GM21786 (cell line): Measurements from ENCODE around the gene PRR33.
"Not testable (repeated sequence)": the region's sequence is repeated elsewhere in the genome, so short reads cannot be mapped to it uniquely, and the experiment has no call there.

ENCODE experiments used
- ATAC-seq: cut with Tn5 transposase; IDR thresholded peaks from one replicate; pipeline ENCODE4 v1.9.1; 2021; ENCODE audit not compliant: unreplicated experiment

PRR33 gene

GRCh38 chr11:1890856-1891830, 552 bp downstream of the PRR33 start:
- ATAC-seq, result no peak

- ATAC-seq, result no peak
Measured at GRCh38 chr11:1889941-1890855, 1.5 kb downstream of the PRR33 start.

GRCh38 chr11:1889224-1889930, 2.3 kb downstream of the PRR33 start:
- ATAC-seq, result no peak

- no peak for ATAC-seq
Measured at GRCh38 chr11:1888811-1889210, 2.9 kb downstream of the PRR33 start.

GRCh38 chr11:1888347-1888753, 3.3 kb downstream of the PRR33 start:
- ATAC-seq, result no peak

GRCh38 chr11:1887451-1888346, 4.0 kb downstream of the PRR33 start:
- no peak for ATAC-seq

- not testable (repeated sequence) for ATAC-seq
Measured at GRCh38 chr11:1886551-1886950, 5.1 kb downstream of the PRR33 start.

GRCh38 chr11:1884303-1884700, 7.4 kb downstream of the PRR33 start:
- ATAC-seq, result no peak

GRCh38 chr11:1883346-1884302, 8.1 kb downstream of the PRR33 start:
- no peak for ATAC-seq

DNA sequence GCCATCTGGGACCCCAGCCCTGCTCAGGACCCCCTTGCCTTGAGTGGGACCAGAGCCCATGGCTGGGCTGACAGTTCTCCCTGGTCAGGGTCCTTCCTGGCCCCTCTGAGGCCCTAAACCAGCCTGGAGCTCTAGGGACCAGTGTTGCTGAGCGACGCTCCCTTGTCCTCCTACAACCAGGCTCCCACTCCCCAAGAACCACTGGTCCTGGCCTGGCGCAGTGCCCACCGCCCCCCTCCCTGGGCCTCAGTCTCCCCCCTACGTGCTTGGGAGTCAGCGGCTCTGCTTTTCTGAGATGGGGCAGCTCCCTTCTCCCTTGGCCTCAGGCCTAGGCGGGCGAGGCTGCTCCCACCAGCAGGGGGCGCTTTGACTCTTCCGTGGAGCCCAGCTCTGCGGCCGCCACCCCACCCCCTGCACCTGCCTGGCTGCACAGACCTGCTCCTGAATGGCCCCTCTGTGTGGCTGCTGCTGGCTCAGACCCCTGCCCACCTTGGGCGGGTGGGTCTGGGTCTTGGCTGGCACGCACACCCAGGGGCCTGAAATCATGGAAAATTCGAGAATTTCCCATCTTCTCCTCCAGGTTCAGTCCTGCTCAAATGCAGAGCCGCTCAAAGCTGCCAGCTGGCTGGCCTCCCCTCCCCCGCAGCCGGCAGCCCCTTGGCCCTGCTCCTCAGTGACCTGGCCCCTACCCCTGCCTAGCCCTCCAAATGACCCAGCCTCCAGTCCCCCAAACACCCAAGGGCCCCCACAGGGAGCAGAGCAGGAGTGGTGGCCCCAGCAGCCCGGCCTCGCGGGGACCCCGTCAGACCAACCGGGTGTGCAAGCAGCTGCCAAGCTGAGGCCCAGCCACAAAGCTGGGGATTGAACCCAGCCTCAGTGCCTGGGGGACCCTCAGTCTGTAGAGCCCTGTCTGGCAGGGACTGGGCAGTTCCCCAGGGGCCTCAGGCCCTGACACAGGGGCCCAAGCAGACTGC, 9.1 kb downstream of the PRR33 start:
- no peak for ATAC-seq

DNA sequence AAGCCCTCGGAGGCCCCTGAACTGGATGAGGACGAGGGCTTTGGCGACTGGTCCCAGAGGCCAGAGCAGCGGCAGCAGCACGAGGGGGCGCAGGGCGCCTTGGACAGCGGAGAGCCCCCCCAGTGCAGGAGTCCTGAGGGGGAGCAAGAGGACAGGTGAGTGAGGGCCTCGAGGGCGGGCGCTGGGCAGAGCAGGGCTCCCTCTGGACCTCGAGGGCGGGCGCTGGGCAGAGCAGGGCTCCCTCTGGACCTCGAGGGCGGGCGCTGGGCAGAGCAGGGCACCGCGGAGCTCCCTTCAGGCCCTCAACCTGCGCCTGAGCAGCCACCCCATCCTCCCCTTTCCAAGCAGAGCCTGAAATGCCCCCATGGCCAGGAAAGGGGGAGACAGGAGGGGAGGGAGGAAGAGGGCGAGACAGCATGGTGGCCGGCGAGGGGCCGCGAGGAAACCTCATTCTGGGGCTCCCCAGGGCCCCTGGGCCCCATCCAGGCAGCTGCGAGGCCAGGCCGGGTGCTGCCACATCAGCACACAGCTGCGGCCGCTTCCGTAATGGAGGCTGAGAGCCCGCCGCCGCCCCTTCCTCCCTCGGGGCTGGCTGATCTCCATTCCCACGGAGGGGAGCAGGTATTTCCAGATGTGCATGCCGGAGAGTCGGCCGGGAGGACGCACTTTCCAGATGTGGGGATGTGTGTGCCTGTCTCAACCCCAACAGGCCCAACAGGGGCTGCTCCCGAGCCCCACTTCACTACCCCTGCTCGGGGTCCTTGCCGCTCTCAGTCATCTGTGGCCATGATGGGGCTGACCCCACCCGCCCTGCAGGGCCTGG, 10.0 kb downstream of the PRR33 start:
- ATAC-seq, result no peak

DNA sequence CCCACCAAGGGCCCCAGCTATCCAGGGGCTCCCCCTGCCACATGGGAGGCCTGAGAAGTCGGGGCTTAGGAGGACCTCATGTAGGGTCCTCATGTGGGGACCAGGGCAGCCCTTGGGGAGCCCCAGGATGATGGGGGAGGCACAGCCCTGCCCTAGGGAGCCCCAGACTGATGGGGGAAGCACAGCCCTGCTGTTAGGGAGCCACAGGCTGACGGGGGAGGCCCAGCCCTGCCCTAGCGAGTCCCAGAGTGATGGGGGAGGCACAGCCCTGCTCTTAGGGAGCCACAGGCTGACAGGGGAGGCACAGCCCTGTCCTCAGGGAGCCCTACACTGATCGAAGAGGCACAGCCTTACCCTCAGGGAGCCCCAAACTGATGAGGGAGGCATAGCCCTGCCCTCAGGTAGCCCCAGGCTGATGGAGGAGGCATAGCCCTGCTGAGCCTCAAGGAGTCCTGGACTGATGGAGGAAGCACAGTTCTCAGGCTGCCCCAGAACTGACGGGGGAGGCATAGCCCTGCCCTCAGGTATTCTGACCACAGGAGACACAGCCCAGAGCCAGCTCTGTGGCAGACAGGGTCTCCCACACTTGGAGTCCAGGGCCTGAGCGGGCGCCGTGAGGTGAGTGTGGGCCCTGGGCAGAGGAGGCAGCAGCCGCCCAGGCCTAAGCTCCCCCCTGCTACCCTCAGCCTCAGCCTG, 10.8 kb downstream of the PRR33 start:
- no peak for ATAC-seq

DNA sequence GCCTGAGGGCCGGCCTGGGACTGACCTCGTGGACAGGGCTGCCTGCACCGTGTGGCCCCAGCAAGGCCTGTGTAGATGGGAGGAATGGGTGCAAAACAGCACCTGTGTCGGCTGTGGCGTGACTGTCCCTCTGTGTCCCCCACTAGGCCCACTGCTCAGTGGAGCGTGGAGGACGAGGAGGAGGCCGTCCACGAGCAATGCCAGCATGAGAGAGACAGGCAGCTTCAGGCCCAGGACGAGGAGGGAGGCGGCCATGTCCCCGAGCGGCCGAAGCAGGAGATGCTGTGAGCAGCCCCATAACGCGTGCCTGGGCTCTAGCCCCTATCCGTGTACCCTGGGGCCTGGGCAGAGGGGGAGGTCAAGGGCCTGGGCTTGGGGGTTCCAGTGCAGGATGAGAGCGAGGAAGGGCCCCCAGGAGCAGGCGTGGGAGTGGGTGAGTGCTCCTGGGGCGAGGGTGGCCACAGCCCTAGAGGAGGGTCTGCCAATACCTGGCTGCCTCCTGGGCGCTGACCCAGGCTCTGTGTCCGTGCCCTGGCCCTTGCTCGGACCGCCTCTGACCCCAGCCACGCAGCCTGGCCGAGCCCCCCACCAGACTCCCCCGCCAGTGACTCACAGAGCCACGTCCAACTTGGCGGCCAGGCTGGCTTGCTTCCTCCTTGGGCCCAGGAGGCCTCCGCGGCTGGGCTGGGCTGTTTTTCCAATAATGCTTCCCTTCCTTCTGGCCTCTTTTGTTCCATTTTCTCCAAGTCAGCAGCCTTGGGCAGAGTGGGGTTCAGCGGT, 11.6 kb downstream of the PRR33 start:
- no peak for ATAC-seq

GRCh38 chr11:1879342-1879940, 12.3 kb downstream of the PRR33 start:
- no peak for ATAC-seq
